Ishikawa (cell line): ENCODE measurements around the gene RGP1.

Source experiments
- CEBPB ChIP-seq: IDR thresholded peaks from 2 replicates; pipeline ENCODE4 v1.6.1; 2012
- CREB1 ChIP-seq: IDR thresholded peaks from 2 replicates; pipeline ENCODE4 v1.6.1; 2012; ENCODE audit warnings: low read depth
- EGR1 ChIP-seq: IDR thresholded peaks from 2 replicates; pipeline ENCODE4 v1.6.1; 2012
- EP300 ChIP-seq: IDR thresholded peaks from 2 replicates; pipeline ENCODE4 v1.6.1; 2012; ENCODE audit warnings: borderline replicate concordance
- FOXM1 ChIP-seq: IDR thresholded peaks from 2 replicates; pipeline ENCODE4 v1.6.1; 2012; ENCODE audit warnings: low read depth, borderline replicate concordance
- NFIC ChIP-seq: IDR thresholded peaks from 2 replicates; pipeline ENCODE4 v1.6.1; 2012
- RAD21 ChIP-seq: IDR thresholded peaks from 2 replicates; pipeline ENCODE4 v1.6.1; 2012; ENCODE audit warnings: low read depth
- TAF1 ChIP-seq: IDR thresholded peaks from 2 replicates; pipeline ENCODE4 v1.6.1; 2012; ENCODE audit warnings: low read depth, mild to moderate bottlenecking
- TCF12 ChIP-seq: IDR thresholded peaks from 2 replicates; pipeline ENCODE4 v1.6.1; 2012; ENCODE audit warnings: low read depth
- TEAD4 ChIP-seq: IDR thresholded peaks from 2 replicates; pipeline ENCODE4 v1.6.1; 2012
- YY1 ChIP-seq: IDR thresholded peaks from 2 replicates; pipeline ENCODE4 v1.6.1; 2012; ENCODE audit warnings: low read depth
- ZBTB7A ChIP-seq: IDR thresholded peaks from 2 replicates; pipeline ENCODE4 v1.6.1; 2012; ENCODE audit warnings: low read depth
- TF ChIP-seq, protein P1 (sequence below): IDR thresholded peaks from 2 replicates; pipeline ENCODE4 v1.6.1; 2012; ENCODE audit warnings: low read depth, mild to moderate bottlenecking
- TF ChIP-seq, protein P2 (sequence below): IDR thresholded peaks from 2 replicates; pipeline ENCODE4 v1.6.1; 2012
- TF ChIP-seq, protein P3 (sequence below): IDR thresholded peaks from 2 replicates; pipeline ENCODE4 v1.6.1; 2012

The RGP1 gene

DNA sequence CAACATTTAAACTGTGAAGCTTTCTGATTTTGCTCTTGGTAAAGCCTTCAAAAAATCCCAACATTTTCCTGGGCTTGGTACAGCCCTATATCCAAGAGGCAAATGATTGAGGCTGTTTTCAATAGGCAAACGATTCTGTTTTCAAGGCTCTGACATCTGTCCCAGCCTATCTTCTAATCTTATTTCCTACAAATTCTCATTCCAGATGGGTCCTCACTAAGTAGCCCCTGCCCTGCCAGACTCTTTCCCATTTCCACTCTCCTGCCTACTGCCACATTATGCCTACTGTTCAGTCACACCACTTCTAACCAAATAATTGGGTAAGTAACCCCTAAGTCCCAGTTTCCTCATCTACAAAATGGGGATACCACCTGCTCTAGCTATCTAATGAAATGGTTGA is 3.5 kb upstream of the RGP1 start:
- TF ChIP-seq EGR1: no peak
- no peak for TF ChIP-seq NFIC
- TF ChIP-seq ZBTB7A: no peak
- no peak for TF ChIP-seq RAD21
- TF ChIP-seq FOXM1: no peak
- TF ChIP-seq, protein P1, sequence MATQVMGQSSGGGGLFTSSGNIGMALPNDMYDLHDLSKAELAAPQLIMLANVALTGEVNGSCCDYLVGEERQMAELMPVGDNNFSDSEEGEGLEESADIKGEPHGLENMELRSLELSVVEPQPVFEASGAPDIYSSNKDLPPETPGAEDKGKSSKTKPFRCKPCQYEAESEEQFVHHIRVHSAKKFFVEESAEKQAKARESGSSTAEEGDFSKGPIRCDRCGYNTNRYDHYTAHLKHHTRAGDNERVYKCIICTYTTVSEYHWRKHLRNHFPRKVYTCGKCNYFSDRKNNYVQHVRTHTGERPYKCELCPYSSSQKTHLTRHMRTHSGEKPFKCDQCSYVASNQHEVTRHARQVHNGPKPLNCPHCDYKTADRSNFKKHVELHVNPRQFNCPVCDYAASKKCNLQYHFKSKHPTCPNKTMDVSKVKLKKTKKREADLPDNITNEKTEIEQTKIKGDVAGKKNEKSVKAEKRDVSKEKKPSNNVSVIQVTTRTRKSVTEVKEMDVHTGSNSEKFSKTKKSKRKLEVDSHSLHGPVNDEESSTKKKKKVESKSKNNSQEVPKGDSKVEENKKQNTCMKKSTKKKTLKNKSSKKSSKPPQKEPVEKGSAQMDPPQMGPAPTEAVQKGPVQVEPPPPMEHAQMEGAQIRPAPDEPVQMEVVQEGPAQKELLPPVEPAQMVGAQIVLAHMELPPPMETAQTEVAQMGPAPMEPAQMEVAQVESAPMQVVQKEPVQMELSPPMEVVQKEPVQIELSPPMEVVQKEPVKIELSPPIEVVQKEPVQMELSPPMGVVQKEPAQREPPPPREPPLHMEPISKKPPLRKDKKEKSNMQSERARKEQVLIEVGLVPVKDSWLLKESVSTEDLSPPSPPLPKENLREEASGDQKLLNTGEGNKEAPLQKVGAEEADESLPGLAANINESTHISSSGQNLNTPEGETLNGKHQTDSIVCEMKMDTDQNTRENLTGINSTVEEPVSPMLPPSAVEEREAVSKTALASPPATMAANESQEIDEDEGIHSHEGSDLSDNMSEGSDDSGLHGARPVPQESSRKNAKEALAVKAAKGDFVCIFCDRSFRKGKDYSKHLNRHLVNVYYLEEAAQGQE: no peak
- TF ChIP-seq CREB1: no peak
- TF ChIP-seq TCF12: no peak
- TF ChIP-seq YY1: no peak
- TF ChIP-seq EP300: no peak
- TF ChIP-seq, protein P2, sequence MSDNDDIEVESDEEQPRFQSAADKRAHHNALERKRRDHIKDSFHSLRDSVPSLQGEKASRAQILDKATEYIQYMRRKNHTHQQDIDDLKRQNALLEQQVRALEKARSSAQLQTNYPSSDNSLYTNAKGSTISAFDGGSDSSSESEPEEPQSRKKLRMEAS: no peak
- TF ChIP-seq, protein P3, sequence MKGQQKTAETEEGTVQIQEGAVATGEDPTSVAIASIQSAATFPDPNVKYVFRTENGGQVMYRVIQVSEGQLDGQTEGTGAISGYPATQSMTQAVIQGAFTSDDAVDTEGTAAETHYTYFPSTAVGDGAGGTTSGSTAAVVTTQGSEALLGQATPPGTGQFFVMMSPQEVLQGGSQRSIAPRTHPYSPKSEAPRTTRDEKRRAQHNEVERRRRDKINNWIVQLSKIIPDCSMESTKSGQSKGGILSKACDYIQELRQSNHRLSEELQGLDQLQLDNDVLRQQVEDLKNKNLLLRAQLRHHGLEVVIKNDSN: no peak
- no peak for TF ChIP-seq CEBPB
- no peak for TF ChIP-seq TEAD4
- no peak for TF ChIP-seq TAF1

DNA sequence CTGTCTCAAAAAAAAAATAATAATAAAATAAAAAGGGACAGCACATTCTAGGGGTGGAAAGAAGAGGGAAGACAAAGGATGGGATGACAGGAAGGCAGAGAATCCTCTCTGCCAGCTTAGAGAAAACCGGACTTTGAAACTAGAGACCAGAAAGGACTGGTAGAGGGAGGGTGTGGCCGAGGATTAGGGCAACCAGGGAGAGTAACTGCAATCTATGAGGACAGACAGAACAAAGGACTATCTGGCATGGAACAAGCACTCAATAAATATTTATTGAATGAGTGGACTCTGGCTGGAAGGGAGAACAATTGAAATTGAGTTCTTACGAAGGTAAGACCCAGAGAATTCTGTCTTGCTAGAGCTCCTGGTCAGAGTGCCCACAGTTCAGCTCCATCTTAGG is 2.5 kb upstream of the RGP1 start:
- TF ChIP-seq NFIC (no peak), EGR1 (no peak), TEAD4 (no peak), CREB1 (no peak), YY1 (no peak)

DNA sequence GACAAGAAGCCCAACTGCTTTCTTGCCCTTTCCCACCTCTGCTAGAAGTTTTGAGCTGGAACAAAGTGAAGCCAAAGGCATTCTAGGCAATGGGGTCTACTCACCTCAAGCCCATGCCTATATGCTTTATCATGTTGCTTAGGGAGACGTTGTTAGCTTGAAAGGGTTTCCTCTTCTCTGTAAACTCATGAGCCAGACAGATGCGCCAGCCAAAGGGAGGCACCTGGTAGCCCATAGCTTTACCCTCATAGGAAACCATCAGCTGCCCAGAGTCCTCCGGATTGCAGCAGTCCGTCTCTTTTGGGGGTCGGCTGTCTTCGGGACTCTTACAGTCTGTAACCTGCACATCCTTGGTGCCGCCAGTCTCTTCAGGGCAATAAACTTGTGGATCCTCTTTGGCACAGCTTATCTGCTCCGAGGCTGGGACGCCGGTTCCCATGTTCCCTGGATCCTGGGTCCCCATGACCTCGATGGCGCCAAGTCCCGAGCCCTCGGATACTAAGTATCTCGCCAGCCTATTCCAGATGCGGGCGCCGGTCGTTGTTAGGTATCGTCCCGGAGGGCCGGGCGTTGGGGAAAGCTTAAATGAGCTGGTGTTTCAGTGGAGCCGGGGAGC is 737 bp upstream of the RGP1 start:
- TF ChIP-seq EGR1 (no peak), CREB1 (no peak), RAD21 (no peak), FOXM1 (no peak), ZBTB7A (no peak), NFIC (no peak), TCF12 (no peak)

DNA sequence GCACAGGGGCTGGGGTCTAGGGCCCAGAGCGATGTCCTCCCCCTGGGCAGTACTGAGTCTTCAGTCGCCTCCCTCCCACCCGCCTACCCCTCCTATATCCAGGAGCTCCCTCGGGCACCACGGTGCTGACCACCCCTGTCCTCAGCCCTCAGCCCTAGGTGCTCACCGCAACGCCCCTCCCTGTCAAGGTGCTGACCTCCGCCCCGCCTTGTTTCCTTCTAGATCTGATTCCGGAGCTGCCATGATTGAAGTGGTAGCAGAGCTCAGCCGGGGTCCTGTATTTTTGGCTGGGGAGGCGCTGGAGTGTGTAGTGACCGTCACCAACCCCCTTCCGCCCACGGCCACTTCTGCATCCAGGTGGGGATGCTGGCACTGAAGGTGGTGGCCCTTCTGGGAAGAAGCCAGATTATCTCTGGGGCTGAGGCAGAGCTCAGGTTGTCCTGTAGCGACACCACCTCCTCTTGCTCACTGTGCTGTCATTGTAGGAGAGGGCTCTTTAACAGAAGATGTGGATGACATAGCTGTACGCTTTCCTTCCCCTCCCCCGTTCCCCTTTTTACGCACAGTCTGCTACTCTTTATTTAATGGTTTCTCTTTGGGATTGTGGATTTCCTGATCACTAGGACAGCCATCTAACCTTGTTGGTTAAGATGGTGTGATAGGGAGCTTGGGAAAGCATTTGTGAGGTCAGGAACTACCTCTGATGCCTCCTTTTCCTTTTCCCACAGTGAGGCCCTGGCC is 598 bp downstream of the RGP1 start:
- TF ChIP-seq TCF12 (no peak), NFIC (no peak), YY1 (peak; percentile 89)

DNA sequence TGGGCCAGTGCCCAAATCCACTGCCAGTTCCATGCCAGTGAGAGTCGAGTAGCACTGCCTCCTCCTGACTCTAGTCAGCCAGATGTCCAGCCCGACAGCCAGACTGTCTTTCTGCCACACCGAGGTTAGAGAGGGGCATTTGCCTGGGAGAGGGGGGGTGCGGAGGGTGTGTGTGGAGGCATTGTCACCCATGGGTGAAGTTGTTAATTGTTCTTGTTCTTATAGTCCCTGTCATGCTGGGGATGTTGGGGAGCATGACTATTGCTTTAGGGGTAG is 1.1 kb downstream of the RGP1 start:
- TF ChIP-seq RAD21 (no peak), CREB1 (no peak), CEBPB (no peak), EGR1 (no peak), TCF12 (no peak), TEAD4 (no peak)
- TF ChIP-seq, protein P3: no peak
- TF ChIP-seq, protein P1: no peak

DNA sequence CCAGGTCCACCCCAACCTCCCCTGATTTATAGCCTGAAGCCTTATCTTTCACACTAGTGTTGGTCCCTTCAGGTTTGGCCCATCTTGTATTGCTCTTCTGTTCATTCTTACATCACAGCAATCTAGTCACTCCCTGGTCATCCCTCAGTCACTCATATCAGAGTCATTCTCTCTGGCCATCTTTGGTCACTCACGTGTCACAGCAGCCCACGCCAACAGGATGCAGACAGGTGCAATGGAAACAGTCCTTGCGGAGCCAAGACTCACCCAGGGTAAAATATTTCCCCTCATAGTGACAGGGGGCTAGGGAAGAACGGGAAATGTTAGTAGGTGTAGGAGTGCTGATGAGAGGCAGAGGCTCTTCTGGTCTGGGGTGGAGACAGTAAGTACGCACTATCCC is 4.4 kb downstream of the RGP1 start:
- TF ChIP-seq YY1 (no peak), RAD21 (no peak), TCF12 (no peak)
- TF ChIP-seq, protein P2: no peak

DNA sequence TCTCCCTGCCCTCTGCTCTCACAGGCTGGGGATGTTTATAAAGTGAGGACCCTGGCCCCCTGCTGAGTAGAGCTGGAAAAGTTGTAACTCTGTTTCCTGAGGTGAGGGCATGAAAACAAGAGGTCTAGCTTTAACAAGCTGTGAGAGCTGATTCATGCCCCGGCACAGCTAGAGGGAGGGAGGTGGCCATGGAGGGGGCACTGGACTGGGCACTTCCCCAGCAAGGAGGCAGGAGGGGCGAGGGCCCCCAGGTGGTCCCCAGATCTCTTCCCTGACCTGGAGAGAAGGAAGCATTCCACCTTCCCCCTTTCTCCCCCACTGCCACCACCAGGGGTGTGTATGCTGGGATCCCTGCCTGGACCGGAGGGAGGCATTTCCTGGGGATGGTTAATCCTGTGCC is 5.2 kb downstream of the RGP1 start, which contains the start of gene MSMP:
Gene MSMP (minus strand): TSS at position 13 of the 400 bp plus-strand sequence. CDS start 147 bp downstream, outside the sequence.
- TF ChIP-seq, protein P2: no peak
- TF ChIP-seq TEAD4: no peak
- TF ChIP-seq ZBTB7A: no peak
